Thymus (tissue), 11 donors: ENCODE measurements around the gene TCTN1. TPM values are rescaled to one million over a fixed set of nuclear protein-coding genes. Genes with fewer than 3 reads are reported as not detected.
"Not testable (repeated sequence)": the region's sequence is repeated elsewhere in the genome, so short reads cannot be mapped to it uniquely, and the experiment has no call there.

ENCODE experiments used
- DNase-seq, 9 donors: peaks; one replicate each; pipeline ENCODE4 v3.0.0-alpha.2; 2013; ENCODE audit warnings: low spot score in 9 of 9, low read depth in 6 of 9, missing footprints in 1 of 9
- H3K27ac ChIP-seq, 2 donors: one replicate each; pipeline ENCODE4 v1.5.1; 2013; ENCODE audit warnings: control low read depth in 1 of 2, low read depth in 1 of 2, low read length in 1 of 2, mild to moderate bottlenecking in 1 of 2, moderate library complexity in 1 of 2
- H3K27me3 ChIP-seq, 2 donors: one replicate each; pipeline ENCODE4 v1.5.1; 2013; ENCODE audit warnings: low read length in 1 of 2; ENCODE audit not compliant: control insufficient read depth in 2 of 2, insufficient read depth in 1 of 2
- H3K36me3 ChIP-seq, 2 donors: one replicate each; pipeline ENCODE4 v1.5.1; 2013; ENCODE audit warnings: low read length in 1 of 2, mild to moderate bottlenecking in 1 of 2, moderate library complexity in 1 of 2; ENCODE audit not compliant: control insufficient read depth in 2 of 2, insufficient read depth in 2 of 2
- H3K4me1 ChIP-seq, 2 donors: one replicate each; pipeline ENCODE4 v1.5.1; 2013; ENCODE audit warnings: low read length in 2 of 2; ENCODE audit not compliant: control insufficient read depth in 2 of 2, insufficient read depth in 2 of 2
- H3K4me3 ChIP-seq, 2 donors: one replicate each; pipeline ENCODE4 v1.5.1; 2013; ENCODE audit warnings: low read length in 2 of 2, control low read depth in 1 of 2, mild to moderate bottlenecking in 1 of 2
- H3K9me3 ChIP-seq, 2 donors: one replicate each; pipeline ENCODE4 v1.5.1; 2013; ENCODE audit warnings: low read length in 1 of 2, mild to moderate bottlenecking in 1 of 2; ENCODE audit not compliant: control insufficient read depth in 2 of 2, insufficient read depth in 1 of 2
- WGBS: extraction: QIAGEN DNeasy Blood & Tissue Kit; methylation state at CpG from one replicate; pipeline ENCODE4 v1.1.7; 2013; 5-methylcytosine and 5-hydroxymethylcytosine counted together
- polyA plus RNA-seq: library from polyadenylated mRNA; stranded (reverse); fragments of 200-250 nt; gene quantifications from one replicate; pipeline ENCODE4 v1.2.3, GENCODE V29; 2013
- total RNA-seq: library from RNA; stranded (reverse); fragments of 120-200 nt; gene quantifications from one replicate; pipeline ENCODE4 v1.2.4, GENCODE V29; 2013
- donor health status: healthy.

The TCTN1 gene
- total and polyA plus RNA-seq, 2 donors = 11.6 to 17.9 TPM

- H3K27ac ChIP-seq = no peak overlapping the region
- no peaks in the 10 kb centered on the region for H3K27me3 ChIP-seq
- H3K9me3 ChIP-seq = no peaks in the 10 kb centered on the region
- WGBS = 98% methylated on average over 15 of the region's 15 CpGs
- DNase-seq = no peak
- peaks cover 0 to 1% of the 10 kb centered on the region in 2 donors for H3K36me3 ChIP-seq
- peaks cover 14 to 22% of the 10 kb centered on the region in 2 donors for H3K4me1 ChIP-seq
- H3K4me3 ChIP-seq = no peak overlapping the region
Observed at GRCh38 chr12:110640275-110641025, 26.5 kb downstream of the TCTN1 start.

DNA sequence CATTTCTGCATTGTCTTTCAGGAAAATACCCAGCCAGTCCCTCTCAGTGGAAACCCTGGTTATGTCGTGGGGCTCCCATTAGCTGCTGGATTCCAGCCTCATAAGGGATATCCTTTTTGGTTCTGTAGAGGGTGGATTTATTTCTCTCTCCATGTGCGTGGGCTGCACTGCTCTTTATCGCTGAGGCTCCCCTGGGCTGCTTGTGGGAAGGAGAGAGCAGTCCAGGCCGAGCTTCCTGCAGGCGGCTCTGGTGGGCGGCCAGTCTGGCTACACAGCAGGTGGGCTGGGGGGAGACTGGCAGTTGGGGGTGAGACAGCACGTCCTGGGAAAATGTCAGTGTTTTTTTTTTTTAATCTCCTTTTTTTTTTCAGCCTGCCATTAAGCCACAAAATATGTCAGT, 27.6 kb downstream of the TCTN1 start:
- peaks cover 19 to 32% of the 10 kb centered on the region in 2 donors for H3K4me1 ChIP-seq
- H3K36me3 ChIP-seq = peaks cover 0 to 2% of the 10 kb centered on the region in 2 donors
- H3K9me3 ChIP-seq = no peaks in the 10 kb centered on the region
- no peak for DNase-seq
- H3K27ac ChIP-seq = no peak overlapping the region
- 13% methylated on average over 7 of the region's 7 CpGs for WGBS
- no peaks in the 10 kb centered on the region for H3K27me3 ChIP-seq
- H3K4me3 ChIP-seq = no peak overlapping the region

GRCh38 chr12:110647631-110648040, 33.7 kb downstream of the TCTN1 start:
- Histone ChIP-seq H3K4me1 (peaks cover 34 to 43% of the 10 kb centered on the region in 2 donors), H3K9me3 (no peaks in the 10 kb centered on the region), H3K4me3 (no peak overlapping the region), H3K27ac (peak overlapping the region; percentile 67 to 87), H3K36me3 (peaks cover 8 to 13% of the 10 kb centered on the region in 2 donors), H3K27me3 (no peaks in the 10 kb centered on the region)
- peak; percentile 19 to 83 (median 59) for DNase-seq
- WGBS = 14% methylated on average over 7 of the region's 7 CpGs

DNA sequence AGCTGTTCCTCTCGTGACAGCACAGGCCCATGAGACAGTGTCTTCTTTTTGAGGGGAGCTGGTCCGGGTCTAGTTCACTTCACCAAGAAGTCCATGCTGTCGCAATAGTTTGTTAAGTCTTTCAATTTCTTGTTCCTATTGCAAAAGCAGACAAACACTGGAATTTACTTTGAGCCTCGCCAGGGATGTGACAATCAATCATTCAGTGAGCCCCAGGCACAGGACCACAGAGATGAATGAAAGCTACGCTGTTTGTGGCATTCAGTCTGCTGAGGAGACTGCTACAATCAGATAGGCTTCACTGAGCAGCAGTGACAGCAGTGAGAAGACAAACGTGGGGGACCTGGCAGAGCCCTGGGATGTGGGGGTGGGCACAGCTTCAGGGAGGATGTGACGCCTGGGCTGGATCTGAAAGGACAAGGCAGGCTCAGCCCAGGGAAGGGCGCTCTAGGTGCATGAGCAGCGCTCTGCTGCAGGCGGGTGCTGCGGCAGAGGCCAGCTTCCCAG, 35.5 kb downstream of the TCTN1 start:
- DNase-seq = peak in 2 of 9 donors; percentile 21 to 38
- Histone ChIP-seq H3K9me3 (no peaks in the 10 kb centered on the region), H3K4me1 (peaks cover 30 to 41% of the 10 kb centered on the region in 2 donors), H3K36me3 (peaks cover 8 to 13% of the 10 kb centered on the region in 2 donors), H3K4me3 (no peak overlapping the region), H3K27me3 (no peaks in the 10 kb centered on the region), H3K27ac (peak overlapping the region in 1 of 2 donors; percentile 21)
- 88% methylated on average over 11 of the region's 11 CpGs for WGBS

GRCh38 chr12:110654238-110654637, 40.3 kb downstream of the TCTN1 start:
- not testable (repeated sequence) for H3K4me3 ChIP-seq, H3K9me3 ChIP-seq, H3K4me1 ChIP-seq, H3K27ac ChIP-seq, H3K27me3 ChIP-seq, DNase-seq
- peaks cover 5 to 24% of the 10 kb centered on the region in 2 donors for H3K36me3 ChIP-seq
- 97% methylated on average over 10 of the region's 10 CpGs for WGBS

DNA sequence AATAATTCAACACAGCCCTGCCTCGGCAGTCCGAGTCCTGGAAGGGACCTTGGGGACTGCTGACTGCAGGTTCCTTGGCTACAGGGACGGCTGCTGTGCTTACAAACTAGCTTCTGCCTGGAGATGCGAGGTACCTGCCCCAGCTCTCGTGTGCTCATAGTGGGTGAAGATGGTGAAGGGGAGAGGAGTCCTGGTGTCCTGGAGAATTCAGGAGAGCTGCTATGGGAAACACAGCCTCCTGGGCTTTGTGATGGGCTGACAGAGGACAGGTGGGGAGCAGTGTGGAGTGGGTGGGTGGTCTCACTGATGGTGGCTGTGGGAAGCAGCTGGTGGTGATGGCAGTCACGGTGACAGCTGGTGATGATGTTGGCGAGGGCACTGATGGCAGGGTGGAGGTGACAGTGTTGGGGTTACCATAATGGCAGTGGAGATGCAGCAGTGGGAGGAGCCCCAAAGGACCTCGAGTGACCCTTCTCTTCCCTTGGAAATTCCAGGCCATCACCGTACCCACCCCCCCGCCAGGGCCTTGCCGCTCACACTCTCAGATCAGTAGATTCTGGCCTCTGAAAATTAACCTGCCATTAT, 42.2 kb downstream of the TCTN1 start:
- DNase-seq = no peak
- Histone ChIP-seq H3K27ac (no peak overlapping the region), H3K36me3 (peaks cover 4 to 19% of the 10 kb centered on the region in 2 donors), H3K4me3 (no peak overlapping the region), H3K27me3 (no peaks in the 10 kb centered on the region), H3K4me1 (peaks cover 0 to 4% of the 10 kb centered on the region in 2 donors), H3K9me3 (no peaks in the 10 kb centered on the region)
- WGBS = 97% methylated on average over 11 of the region's 11 CpGs

DNA sequence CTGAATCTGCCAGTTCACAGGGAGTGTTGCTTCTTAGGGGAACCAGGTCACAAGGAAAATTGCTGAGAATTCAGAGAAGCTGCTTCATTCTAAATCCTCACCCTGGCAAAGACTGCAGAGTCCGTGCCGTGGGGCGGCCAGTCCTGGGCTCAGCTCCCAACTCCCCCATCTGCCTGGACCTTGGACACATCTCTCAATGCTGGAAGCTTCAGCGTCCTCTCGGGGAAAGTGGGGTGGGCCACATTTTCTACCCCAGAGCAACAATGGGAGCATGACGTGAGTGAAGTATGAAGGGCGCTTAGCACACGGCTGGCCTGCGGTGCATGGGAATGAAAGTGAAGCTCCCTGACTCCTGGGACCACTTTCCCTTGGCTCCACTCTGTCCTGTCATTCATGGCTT, 43.8 kb downstream of the TCTN1 start:
- H3K9me3 ChIP-seq = no peaks in the 10 kb centered on the region
- H3K4me3 ChIP-seq = no peak overlapping the region
- no peak for DNase-seq
- H3K36me3 ChIP-seq = peaks cover 0 to 13% of the 10 kb centered on the region in 2 donors
- H3K27ac ChIP-seq = no peak overlapping the region
- no peaks in the 10 kb centered on the region for H3K27me3 ChIP-seq
- peaks cover 6 to 13% of the 10 kb centered on the region in 2 donors for H3K4me1 ChIP-seq
- 96% methylated on average over 9 of the region's 9 CpGs for WGBS

- H3K4me1 ChIP-seq = peaks cover 6 to 13% of the 10 kb centered on the region in 2 donors
- 97% methylated on average over 9 of the region's 9 CpGs for WGBS
- no peaks in the 10 kb centered on the region for H3K9me3 ChIP-seq
- peaks cover 0 to 13% of the 10 kb centered on the region in 2 donors for H3K36me3 ChIP-seq
- no peaks in the 10 kb centered on the region for H3K27me3 ChIP-seq
- H3K4me3 ChIP-seq = no peak overlapping the region
- H3K27ac ChIP-seq = no peak overlapping the region
- no peak for DNase-seq
Observed at GRCh38 chr12:110658242-110658641, 44.3 kb downstream of the TCTN1 start.

DNA sequence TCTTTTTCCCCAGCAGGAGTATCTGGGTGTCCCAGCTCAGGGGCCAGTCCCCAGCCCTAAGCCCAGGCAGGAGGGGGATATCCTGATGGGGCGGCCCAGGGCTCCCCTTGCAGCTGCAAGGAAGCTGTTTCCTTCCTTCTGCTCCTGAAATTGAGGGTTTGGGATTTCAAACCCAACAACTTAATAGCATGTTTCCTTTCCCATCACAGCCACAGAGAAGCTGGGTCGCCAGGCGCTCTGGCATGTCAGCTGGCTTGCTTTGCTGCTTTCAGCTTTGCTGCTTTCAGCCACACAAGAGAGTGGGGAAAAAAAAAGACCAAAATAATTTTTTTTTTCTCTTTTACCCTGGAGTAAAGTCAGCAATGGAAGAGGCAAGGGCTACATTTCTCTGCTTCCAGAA, 44.9 kb downstream of the TCTN1 start:
- no peaks in the 10 kb centered on the region for H3K9me3 ChIP-seq
- H3K27me3 ChIP-seq = no peaks in the 10 kb centered on the region
- DNase-seq = no peak
- H3K36me3 ChIP-seq = peaks cover 0 to 13% of the 10 kb centered on the region in 2 donors
- H3K27ac ChIP-seq = no peak overlapping the region
- peaks cover 6 to 13% of the 10 kb centered on the region in 2 donors for H3K4me1 ChIP-seq
- no peak overlapping the region for H3K4me3 ChIP-seq
- 89% methylated on average over 3 of the region's 3 CpGs for WGBS
